22Rv1 (cell line): Measurements from ENCODE around the gene LYPLA2.

Source experiments
- H3K27ac ChIP-seq: fragments of 450-650 bp; 2 replicates; pipeline ENCODE4 v1.5.1; 2017
- CTCF ChIP-seq: fragments of 450-650 bp; IDR thresholded peaks from 2 replicates; pipeline ENCODE4 v1.5.1; 2017; ENCODE audit warnings: mild to moderate bottlenecking
- ZFX ChIP-seq: fragments of 450-650 bp; IDR thresholded peaks from 2 replicates; pipeline ENCODE4 v1.6.1; 2017; ENCODE audit warnings: antibody characterized with exemption, borderline replicate concordance

LYPLA2 gene

GRCh38 chr1:23790696-23791515 is at the start of gene LYPLA2:
LYPLA2 (plus strand) TSS chr1:23791145; CDS start chr1:23792683, 1,538 bp downstream.
- TF ChIP-seq ZFX (no peak), CTCF (no peak)
- H3K27ac ChIP-seq, result peak within 1 kb of the TSS; percentile 65

GRCh38 chr1:23741609-23742008 is 49.3 kb upstream of the LYPLA2 start:
- no peak for TF ChIP-seq CTCF
- no peak for TF ChIP-seq ZFX
- no peak overlapping the region for H3K27ac ChIP-seq

- TF ChIP-seq CTCF (no peak), ZFX (no peak)
- peak overlapping the region; percentile 78 for H3K27ac ChIP-seq
These were observed 48.2 kb upstream of the LYPLA2 start for GRCh38 chr1:23742670-23743286.

GRCh38 chr1:23743287-23744152 is 47.4 kb upstream of the LYPLA2 start, which contains the start of gene ELOA:
ELOA (plus strand) TSS chr1:23743471; CDS start chr1:23743504, 33 bp downstream.
- H3K27ac ChIP-seq, result peak within 1 kb of the TSS; percentile 78
- TF ChIP-seq ZFX (no peak), CTCF (no peak)

GRCh38 chr1:23745515-23745914 is 45.4 kb upstream of the LYPLA2 start:
- H3K27ac ChIP-seq, result no peak overlapping the region
- TF ChIP-seq ZFX, result no peak
- TF ChIP-seq CTCF, result peak; percentile 33

GRCh38 chr1:23748016-23748415 is 42.9 kb upstream of the LYPLA2 start:
- no peak for TF ChIP-seq ZFX
- no peak for TF ChIP-seq CTCF
- H3K27ac ChIP-seq, result no peak overlapping the region
